T47D (cell line): Measurements from ENCODE around the gene ABCB9.

Source experiments
- DNase-seq, 2 experiments: peaks; one replicate each; pipeline versions ENCODE4 v3.0.0 to v3.0.0-alpha.2; 2011 to 2012; ENCODE audit warnings: low read depth in 1 of 2, low spot score in 1 of 2
- JUND ChIP-seq: IDR thresholded peaks from 2 replicates; pipeline ENCODE4 v1.6.1; 2012; ENCODE audit warnings: low read depth
- in situ Hi-C: cut with HindIII; loops from 2 replicates; pipeline ENCODE4 v1.10.0; 2016; ENCODE audit warnings: low sequenced_read_pairs, low pct_unique_long_range_greater_than_20kb

Gene ABCB9

DNA sequence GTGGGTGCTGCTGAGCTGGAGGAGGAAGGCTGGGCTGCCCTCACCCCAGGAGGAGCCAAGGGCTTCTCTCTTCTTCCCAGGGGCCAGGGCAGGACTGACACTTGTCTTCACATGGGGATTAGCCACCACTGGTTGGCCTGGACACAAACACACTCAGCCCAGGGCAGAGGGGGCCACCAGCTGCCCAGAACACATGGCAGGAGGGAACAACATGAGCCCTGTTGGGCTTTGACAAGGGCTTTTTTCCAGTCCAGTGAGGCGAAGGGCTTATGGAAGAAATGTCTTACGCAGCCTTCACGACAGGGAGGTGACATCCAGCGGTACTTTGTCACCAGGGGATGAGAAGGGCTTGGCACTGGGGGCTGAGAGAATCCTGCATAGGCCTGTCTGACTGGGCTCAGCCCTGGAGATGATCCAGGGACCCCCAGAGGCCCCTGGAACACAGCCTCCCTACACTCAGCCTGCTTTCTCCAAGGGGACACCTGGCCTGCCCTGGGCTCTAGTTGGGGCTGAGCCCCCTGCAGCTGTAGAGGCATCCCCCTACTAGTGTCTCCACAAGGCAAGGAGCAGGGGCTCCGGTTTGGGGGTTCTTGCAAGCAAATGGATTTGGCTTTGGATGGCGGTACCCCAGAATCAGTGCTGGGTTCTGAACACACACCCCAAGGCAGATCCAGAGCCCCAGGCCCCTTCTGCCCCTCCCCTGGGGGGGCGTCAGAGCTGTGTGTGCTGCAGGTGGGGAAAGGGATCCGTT lies 33.1 kb upstream of the ABCB9 start:
- DNase-seq: no peak
- in situ Hi-C loops: no loop called here
- TF ChIP-seq JUND: no peak

DNA sequence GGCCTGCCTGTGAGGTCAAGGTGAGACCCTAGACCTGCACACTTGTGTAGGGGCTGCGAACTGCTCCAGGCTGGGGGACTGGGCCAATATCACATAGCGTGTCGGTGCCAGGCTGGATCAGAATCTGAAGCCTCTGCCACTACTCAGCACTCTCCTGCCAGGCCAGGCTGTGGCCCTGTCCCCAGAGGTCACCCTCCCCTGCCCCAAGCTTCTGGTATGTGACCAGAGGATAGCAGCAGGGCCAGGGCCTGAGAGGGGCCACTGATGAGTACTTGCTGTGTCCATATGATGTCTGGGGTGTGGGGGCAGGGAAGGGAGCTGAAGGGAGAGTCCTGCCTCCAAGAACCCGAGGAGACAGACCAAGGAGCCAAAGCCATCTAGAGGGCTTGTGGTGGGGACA lies 32.1 kb upstream of the ABCB9 start:
- in situ Hi-C loops: no loop called here
- TF ChIP-seq JUND: no peak
- no peak for DNase-seq

DNA sequence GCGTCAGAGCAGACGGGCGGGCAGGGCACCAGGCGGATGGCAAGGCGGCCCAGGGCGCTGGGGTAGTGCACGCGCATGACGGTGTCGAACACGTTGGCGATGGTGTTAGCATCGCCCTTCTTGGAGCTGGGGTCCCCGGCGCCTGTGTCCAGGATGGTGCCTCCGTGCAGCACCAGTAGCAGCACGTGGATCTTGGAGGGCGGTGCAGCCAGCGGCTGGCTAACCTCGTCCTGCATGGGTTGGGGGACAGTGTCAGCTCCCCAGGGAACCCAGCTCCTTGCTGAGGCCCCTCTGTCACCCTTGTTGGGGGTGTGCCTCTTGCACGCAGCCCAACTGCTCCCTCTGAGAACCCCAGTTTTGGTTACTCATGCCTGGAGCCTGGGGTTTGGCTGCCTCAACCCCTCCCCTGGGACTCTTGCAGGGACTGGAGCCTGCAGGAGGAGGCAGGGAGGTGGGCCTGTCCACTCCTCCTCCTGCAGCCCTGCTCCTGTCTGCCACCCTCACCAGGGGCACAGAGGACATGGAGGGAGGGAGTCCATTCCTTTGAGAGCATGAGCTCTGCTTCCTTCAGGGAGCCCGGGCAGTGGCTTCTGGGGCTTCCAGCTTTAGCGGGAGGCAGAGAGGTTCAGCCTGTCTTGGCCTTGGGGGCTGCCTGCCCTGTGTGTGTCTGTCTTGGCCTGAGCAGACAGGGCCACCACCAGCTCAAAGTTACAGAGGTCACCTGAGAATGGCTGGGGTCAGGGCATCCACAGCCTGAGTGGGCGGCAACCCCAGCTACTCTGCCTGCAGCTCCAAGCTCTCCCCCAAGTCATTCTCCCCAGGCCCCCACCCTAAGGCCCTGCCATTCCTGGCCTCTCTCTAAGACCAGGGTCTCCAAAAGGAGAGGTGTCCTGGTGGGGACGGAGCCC lies 31.3 kb upstream of the ABCB9 start:
- no peak for TF ChIP-seq JUND
- DNase-seq: no peak
- in situ Hi-C loops: no loop called here

DNA sequence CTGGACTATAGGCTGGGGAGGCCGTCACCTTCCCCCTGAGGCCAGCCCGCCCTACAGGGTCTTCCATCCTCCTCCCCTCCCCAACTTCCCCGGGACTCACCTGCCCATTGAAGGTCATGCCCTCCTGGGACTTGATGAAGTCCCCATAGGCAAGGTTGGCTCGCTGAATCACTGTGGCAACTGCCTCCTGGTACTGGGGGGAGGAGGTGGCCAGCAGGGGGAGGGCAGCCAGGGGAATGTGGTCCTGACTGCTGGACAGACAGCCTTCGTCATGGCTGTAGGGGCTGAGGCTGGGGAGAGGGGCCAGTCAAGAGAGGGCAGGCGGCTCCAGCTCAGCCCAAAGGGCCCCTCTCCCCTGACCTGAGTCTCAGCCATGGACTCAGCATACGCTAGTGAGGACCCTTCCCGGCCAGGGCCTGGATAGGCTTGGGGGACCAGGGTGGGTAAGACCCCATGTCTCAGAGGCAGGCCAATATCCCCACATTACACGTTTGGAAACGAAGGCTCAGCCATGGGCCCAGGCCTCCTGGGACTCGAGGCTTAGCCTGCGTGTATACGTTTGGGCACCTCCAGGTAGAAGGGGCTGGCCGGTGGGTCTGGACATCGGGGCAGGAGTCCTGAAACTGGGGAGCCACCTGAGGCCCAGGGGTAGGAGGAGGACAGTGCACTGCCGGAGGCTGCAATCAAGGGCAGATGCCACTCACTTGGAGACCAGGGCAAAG lies 30.5 kb upstream of the ABCB9 start:
- no peak for TF ChIP-seq JUND
- in situ Hi-C loops: no loop called here
- DNase-seq: no peak

DNA sequence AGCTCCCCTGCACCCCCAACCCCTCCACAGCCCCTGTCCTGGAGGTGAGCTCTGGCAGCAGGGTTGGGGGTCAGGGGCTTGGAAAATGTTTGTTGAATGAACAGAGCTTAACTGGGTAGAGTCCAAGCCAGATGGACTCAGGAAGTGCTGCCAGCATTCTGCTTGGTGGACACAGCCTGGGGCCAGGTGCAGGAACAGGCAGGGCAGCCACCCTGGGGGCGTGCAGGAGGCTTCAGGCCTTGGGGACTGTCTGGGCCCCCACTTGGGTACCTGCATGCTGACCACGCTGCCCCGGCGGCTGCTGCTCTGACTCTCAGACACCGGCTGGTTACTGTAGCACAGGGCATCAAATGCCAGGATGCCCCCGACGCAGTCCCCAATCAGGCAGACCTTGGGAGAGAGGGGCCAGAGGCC lies 29.9 kb upstream of the ABCB9 start:
- in situ Hi-C loops: no loop called here
- no peak for DNase-seq
- no peak for TF ChIP-seq JUND

DNA sequence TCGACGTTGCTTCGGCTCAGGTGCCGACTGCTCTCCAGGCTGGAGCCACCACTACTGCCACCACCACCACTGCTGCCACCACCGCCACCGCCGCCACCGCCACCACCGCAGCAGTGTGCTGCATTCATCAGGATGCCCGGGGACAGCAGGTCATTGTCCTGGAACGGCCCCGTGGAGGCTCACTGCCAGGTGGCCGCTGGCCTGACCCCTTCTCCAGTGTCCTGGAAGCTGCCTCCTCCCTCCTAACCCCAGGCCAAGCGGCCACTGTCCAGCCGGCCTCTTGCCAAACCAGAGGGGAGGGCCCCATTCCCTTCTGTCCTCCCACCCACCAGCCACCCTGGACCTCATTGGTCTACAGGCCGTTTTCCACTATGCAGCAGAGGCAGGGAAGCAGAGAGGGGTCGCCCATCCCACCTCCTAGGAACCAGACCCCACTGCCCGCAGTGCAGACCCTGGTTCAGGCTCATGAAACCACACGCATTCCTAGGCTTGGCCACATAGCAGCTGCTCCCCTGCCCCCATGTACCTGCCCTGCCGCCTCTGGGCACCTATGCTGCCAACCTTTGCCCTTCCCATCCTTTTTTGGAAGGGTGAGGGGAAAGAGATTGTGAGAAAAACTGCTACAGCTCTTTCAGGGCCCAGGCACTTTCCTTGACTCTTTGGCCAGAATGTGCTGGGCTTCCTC lies 29.4 kb upstream of the ABCB9 start:
- in situ Hi-C loops: no loop called here
- TF ChIP-seq JUND: no peak
- no peak for DNase-seq

DNA sequence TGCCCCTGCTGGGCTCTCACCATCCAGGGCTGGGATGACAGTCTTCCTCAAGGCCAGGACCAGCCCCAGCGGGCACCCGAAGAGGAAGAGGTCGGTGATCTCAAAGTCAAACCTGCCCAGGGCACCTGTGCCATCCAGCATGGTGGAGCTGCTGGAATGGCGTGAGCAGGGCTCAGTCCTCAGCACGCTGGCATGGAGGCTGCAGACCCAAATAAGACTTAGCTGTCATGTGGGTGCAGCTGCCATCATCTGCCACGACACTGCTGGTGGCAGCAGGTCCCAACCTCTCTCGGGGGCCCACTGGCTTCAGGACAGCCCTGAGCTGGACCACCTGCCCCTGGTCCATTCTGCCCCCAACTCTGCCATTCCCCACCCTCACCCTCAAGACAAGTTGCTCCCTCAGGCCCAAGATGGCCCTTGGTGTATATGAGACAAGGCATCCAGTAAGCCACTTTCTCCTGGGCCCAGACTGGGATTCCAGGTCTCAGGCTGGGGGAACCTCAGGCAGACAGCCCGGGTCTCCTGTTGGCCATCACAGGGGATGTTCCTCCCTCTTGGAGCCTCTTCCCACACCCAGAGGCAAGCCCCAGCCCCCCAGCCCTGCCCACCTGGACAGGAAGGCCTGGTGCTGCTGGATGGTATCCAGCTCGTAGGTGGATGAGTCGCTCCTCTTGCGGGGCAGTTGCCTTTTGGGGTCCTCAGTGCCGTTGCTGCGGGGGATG lies 28.7 kb upstream of the ABCB9 start:
- in situ Hi-C loops: no loop called here
- no peak for TF ChIP-seq JUND
- no peak for DNase-seq

DNA sequence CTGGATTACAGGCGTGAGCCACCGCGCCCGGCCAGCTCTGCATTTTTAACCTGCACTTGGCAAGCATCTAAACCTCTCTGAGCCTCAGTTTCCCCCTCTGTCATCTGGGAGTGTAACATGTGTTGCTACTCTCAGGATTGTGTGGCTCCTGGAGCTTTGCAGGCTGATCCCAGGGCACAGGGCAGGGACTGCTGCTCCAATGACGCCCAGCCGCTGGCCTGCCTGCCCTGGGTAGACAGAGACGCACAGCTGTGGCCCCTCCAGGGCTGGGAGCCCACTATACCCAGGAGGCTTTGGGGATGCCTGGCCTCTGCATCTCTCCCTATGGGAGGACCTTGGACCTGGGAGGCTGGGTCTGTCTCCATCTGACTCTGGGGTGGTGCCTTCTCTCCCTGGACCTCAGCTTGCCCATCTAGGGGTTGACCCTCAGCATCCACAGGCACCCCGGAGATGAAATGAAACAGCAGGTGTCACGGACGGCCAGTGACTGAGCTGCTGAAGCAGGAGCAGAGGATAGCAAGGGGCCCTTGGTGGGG lies 27.9 kb upstream of the ABCB9 start:
- no peak for TF ChIP-seq JUND
- in situ Hi-C loops: no loop called here
- DNase-seq: no peak

DNA sequence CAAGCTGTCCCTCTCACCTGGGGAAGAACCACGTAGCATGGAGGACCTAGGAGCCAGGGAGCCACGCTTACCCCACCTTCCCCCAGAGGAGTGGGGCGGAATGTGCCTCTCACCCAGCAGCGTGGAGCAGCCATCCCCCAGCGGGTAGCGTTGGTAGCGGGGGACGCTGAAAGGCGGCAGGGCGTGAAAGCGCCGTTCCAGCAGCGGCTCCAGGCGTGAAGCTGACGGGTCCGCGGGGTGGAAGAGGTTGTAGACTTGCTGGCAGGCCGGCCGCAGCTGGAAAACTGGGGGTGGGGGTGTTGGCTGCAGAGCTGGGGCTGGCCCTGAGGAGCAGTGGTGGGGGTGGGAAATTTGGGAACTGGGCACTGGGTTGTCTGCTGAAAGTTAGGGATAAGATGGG lies 26.1 kb upstream of the ABCB9 start:
- in situ Hi-C loops: no loop called here
- DNase-seq: no peak
- TF ChIP-seq JUND: no peak

DNA sequence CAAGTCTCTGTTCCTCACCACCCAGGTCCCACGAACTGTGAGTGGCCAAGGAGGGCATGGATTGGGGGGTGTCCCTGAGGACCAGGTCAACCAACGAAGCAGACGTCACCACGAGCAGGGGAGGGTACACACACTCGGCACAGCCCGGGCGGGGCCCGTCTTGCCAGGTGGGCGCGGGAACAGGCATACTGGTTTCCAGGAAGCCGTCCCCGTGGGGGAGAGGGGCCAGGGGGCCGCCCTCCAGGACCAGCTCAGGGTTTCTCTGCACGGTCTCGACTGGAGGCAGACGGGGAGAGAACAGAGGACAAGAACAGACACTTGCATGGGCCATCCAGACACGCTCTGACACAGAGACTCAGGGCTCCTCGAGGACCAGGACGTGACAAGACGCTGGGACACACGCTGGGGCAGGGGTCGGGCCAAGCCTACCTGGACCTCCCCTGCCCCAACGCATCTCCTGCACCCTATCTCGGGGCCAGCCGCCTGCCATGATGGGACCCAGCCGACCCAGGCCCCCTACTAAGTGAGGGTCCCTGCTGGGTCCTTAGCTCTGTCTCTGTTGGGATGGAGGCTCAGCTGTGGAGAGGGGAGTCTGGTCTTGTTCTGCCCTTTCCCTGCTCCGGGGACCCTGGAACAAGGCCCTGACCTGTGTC lies 25.5 kb upstream of the ABCB9 start:
- no peak for DNase-seq
- TF ChIP-seq JUND: no peak
- in situ Hi-C loops: no loop called here

DNA sequence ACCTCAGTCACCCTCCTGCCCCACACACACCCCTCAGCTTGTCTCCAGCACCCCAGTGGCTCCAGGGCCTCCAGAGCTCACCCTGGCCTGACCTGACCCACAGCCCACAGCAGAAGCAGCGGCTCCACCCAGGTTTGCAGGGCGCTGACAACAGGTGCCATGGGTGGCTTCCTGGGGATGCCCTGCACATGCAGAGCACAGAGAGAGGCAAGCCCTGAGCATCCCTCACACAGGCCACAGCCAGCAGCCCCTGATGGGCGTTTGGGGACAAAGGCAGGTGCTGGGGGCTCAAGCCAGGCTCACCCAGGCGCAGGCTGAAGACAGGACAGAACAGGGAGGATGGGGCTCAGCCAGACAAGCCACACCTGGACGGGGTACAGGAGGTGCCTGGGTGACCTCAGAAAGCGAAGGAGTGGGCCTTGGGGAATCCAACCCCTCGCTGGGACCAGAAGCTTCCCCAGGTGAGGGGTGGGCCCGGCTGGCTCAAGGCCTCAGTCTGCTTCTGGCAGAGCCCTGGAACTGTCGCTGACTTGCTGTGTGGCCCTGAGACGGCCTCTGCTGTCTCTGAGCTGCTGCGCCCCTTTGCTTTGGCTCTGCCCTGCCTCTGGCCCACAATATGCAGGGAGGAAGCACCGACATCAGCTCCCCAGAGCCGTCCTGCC lies 24.8 kb upstream of the ABCB9 start:
- in situ Hi-C loops: no loop called here
- no peak for TF ChIP-seq JUND
- DNase-seq: no peak
